Measurements from ENCODE around the gene SDK2.

SDK2 gene

DNA sequence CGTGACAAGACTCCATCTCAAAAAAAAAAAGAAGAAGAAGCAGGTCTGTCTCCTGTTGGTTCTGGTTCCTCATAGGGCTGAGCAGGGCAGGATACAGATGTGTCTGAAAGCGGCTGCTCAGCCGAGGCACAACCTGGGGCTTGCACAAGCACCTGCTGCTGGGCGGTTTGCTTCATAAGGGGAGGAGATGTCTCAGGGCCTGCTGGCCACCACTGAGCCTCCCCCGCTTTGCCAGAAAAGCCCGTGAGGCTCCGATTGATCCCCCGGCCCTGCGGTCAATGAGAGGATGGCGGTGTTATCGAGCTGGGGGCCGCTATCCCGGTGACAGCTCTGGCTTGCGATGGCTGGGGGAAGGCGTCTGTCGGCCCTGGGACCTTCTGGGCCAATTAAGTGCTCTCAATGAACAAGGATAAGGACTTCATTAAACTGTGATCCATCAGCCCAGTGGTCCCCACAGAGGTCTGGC is 162.0 kb downstream of the SDK2 start (continued):
- TF ChIP-seq ZNF76 (tag by site-specific recombination; IDR thresholded peaks at IDR 0.05; ENCODE audit: borderline replicate concordance, low read depth): no peak
- no peak for TF ChIP-seq SP7 (tag by site-specific recombination; IDR thresholded peaks at IDR 0.05)
- no peak for TF ChIP-seq ZNF544 (tag by site-specific recombination; IDR thresholded peaks at IDR 0.05)
- no peak for TF ChIP-seq HOXC10 (CRISPR knock-in tag; IDR thresholded peaks at IDR 0.05)
- TF ChIP-seq ZNF488 (tag by site-specific recombination; IDR thresholded peaks at IDR 0.05): no peak
- TF ChIP-seq PRDM10 (tag by site-specific recombination; IDR thresholded peaks at IDR 0.05): no peak
- no peak for TF ChIP-seq PRDM6 (tag by site-specific recombination; IDR thresholded peaks at IDR 0.05)
- TF ChIP-seq, protein P1, sequence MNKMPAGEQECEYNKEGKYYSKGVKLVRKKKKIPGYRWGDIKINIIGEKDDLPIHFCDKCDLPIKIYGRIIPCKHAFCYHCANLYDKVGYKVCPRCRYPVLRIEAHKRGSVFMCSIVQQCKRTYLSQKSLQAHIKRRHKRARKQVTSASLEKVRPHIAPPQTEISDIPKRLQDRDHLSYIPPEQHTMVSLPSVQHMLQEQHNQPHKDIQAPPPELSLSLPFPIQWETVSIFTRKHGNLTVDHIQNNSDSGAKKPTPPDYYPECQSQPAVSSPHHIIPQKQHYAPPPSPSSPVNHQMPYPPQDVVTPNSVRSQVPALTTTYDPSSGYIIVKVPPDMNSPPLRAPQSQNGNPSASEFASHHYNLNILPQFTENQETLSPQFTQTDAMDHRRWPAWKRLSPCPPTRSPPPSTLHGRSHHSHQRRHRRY (tag by site-specific recombination; IDR thresholded peaks at IDR 0.05): no peak
- no peak for TF ChIP-seq ZNF747 (tag by site-specific recombination; IDR thresholded peaks at IDR 0.05)

- H3K9me3 ChIP-seq (ENCODE audit: control insufficient read depth, insufficient read depth, low read depth, low read length): no peaks in the 10 kb centered on the region
- H3K4me1 ChIP-seq (ENCODE audit: control insufficient read depth, insufficient read depth, low read length): no peaks in the 10 kb centered on the region
- no peaks in the 10 kb centered on the region for H3K36me3 ChIP-seq (ENCODE audit: control insufficient read depth in 2 of 2, insufficient read depth in 1 of 2, low read length in 2 of 2)
- H3K27ac ChIP-seq (ENCODE audit: extremely low read depth, low read depth, low read length): no peak overlapping the region
- POLR2A ChIA-PET: no interaction called here
- CTCF ChIA-PET: interaction anchor here (1.9 kb wide), 1 partner anchor 52 kb away, joined by 6 read pairs; no protein-coding TSS in a partner anchor
- no peak overlapping the region for H3K4me3 ChIP-seq (ENCODE audit: low read depth, low read length)
- TF ChIP-seq RBAK (tag by site-specific recombination; IDR thresholded peaks at IDR 0.05): no peak
- no peak for TF ChIP-seq SETDB1 (IDR thresholded peaks at IDR 0.05; ENCODE audit: insufficient read length, low read length)
- TF ChIP-seq ZNF549 (tag by site-specific recombination; IDR thresholded peaks at IDR 0.05): no peak
- TF ChIP-seq, protein P2, sequence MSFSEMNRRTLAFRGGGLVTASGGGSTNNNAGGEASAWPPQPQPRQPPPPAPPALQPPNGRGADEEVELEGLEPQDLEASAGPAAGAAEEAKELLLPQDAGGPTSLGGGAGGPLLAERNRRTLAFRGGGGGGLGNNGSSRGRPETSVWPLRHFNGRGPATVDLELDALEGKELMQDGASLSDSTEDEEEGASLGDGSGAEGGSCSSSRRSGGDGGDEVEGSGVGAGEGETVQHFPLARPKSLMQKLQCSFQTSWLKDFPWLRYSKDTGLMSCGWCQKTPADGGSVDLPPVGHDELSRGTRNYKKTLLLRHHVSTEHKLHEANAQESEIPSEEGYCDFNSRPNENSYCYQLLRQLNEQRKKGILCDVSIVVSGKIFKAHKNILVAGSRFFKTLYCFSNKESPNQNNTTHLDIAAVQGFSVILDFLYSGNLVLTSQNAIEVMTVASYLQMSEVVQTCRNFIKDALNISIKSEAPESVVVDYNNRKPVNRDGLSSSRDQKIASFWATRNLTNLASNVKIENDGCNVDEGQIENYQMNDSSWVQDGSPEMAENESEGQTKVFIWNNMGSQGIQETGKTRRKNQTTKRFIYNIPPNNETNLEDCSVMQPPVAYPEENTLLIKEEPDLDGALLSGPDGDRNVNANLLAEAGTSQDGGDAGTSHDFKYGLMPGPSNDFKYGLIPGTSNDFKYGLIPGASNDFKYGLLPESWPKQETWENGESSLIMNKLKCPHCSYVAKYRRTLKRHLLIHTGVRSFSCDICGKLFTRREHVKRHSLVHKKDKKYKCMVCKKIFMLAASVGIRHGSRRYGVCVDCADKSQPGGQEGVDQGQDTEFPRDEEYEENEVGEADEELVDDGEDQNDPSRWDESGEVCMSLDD (tag by site-specific recombination; IDR thresholded peaks at IDR 0.05): no peak
- no peak for TF ChIP-seq ZNF518A (tag by site-specific recombination; conservative IDR thresholded peaks at IDR 0.05; ENCODE audit: low read depth)
- TF ChIP-seq ZNF654 (tag by site-specific recombination; IDR thresholded peaks at IDR 0.05; ENCODE audit: low read depth): no peak
- no peak for TF ChIP-seq ZNF510 (tag by site-specific recombination; IDR thresholded peaks at IDR 0.05; ENCODE audit: insufficient replicate concordance)
- no peak for TF ChIP-seq ZNF449 (tag by site-specific recombination; IDR thresholded peaks at IDR 0.05)
- TF ChIP-seq ZNF341 (tag by site-specific recombination; IDR thresholded peaks at IDR 0.05; ENCODE audit: low read depth): no peak
- TF ChIP-seq ZNF521 (tag by site-specific recombination; IDR thresholded peaks at IDR 0.05): no peak
- no peak for TF ChIP-seq KLF10 (tag by site-specific recombination; IDR thresholded peaks at IDR 0.05)
Measured at GRCh38 chr17:73481676-73482075, 162.6 kb downstream of the SDK2 start.
